SIG-M5 treated with dmso at 0.1 percent for 504 hours (cell line): Measurements from ENCODE around the gene LRRK1.

Experiments used
- DNase-seq: peaks from one replicate; lab custom pipeline; 2025; ENCODE audit not compliant: unreplicated experiment; lab: John Stamatoyannopoulos, UW

LRRK1 gene

GRCh38 chr15:100909565-100909964, 9.6 kb upstream of the LRRK1 start:
- no peak for DNase-seq

- DNase-seq = no peak
These were observed 8.9 kb upstream of the LRRK1 start for GRCh38 chr15:100909989-100910955.

GRCh38 chr15:100911086-100911485, 8.1 kb upstream of the LRRK1 start:
- DNase-seq = no peak

GRCh38 chr15:100913961-100914360, 5.2 kb upstream of the LRRK1 start:
- DNase-seq = no peak

DNA sequence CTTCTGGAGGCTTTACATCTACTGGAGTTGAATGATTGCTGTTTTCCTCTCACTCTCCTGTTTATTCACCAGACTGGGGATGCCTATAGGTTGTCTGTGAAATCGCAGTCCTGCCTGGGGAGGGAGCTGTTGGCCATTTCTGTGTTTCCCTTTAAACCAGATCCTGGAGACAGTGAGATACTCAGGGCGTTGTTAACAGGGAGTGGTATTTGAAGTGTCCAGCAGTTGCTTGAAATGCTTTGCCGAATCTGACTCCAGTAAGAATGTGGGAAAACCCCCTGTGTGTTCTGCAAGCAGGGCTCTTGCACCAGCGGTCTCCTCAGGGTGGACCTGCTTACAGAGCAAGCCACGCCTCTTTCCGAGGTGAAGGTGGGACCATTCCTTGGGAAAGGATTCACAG, 4.3 kb upstream of the LRRK1 start:
- no peak for DNase-seq

DNA sequence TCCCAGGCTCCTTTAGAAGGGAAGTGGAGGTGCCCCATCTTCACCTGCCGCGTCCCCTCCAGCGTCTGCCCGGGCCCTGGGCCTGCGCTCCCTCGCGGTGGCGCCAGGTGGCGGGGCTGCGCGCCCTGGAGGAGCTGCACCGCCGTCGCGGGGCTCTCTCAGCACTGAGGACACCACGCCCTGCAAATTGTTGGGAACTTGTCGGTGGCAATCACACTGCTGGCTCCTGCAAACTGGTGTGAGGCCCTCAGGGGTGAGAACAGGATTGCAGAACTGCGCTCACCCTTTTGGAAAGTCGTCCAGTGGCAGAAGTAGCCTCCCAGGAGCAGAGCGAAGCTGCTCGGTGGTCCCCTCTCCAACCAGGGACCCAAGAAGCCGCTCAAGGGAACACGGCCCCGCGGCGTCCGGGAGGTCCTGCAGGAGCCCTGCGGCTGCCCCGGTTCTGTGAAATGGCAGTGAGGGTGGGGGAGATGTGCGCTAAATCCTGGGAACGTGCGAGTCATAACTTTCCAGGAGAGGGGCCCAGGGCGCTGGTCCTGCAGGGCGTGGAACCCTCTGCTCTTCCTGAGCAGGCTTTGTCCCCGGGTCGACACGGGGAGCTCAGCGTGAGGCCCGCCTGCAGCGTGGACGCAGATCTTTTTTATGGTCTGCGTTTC, 995 bp upstream of the LRRK1 start:
- DNase-seq = peak; percentile 83

GRCh38 chr15:100919481-100920405, 586 bp downstream of the LRRK1 start:
- DNase-seq = no peak

- DNase-seq = peak; percentile 25
These were observed 1.5 kb downstream of the LRRK1 start for GRCh38 chr15:100920516-100921135.

GRCh38 chr15:100922192-100923040, 3.3 kb downstream of the LRRK1 start:
- DNase-seq = peak; percentile 82

- DNase-seq = no peak
These were observed 3.9 kb downstream of the LRRK1 start for GRCh38 chr15:100923076-100923475.

GRCh38 chr15:100923902-100924301, 4.7 kb downstream of the LRRK1 start:
- DNase-seq = no peak

GRCh38 chr15:100924436-100924835, 5.3 kb downstream of the LRRK1 start:
- no peak for DNase-seq

DNA sequence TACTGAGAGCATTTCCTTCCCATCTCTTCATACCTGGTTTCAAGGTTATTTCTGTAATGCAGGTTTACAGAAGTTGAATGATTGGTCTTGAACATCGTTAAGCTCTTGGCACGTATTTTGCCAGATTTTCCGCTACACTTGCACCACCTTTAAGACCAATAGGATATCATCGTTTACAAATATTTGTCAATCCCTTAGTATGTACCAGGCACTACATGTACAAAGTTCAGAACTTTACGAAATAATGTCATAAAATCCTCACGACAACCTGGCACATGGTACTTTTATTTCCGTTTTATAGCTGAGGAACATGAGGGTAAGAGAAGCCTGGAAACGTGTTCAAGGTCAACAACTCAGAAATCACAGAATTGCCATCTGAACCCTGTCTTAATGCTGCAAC, 6.3 kb downstream of the LRRK1 start:
- DNase-seq = no peak

DNA sequence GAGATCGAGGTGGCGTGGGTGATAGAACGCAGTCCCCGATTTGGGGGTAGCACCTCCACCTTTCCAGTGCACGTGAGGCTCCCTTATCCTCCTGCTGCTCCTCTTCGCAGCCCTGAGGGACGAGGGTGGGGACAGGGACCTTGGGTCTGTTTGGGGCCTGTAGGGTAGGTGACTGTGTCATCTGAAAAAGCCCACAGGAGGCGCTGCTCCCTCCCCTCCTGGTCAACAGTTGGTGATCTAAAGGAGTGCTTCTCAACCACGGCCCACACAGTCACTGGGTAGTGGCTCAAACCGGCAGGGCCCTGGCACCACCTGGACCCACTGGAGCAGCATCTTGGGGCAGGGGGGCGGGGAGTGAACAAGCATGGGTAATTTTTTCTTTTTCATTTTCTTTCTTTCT, 7.1 kb downstream of the LRRK1 start:
- DNase-seq = no peak

- DNase-seq = no peak
These were observed 8.0 kb downstream of the LRRK1 start for GRCh38 chr15:100926971-100927756.

GRCh38 chr15:100928632-100929280, 9.6 kb downstream of the LRRK1 start:
- no peak for DNase-seq

- DNase-seq = no peak
These were observed 10.5 kb downstream of the LRRK1 start for GRCh38 chr15:100929641-100930042.

- no peak for DNase-seq
These were observed 11.2 kb downstream of the LRRK1 start for GRCh38 chr15:100930306-100930848.
